Measurements from ENCODE around the gene PTGDS.

PTGDS gene

DNA sequence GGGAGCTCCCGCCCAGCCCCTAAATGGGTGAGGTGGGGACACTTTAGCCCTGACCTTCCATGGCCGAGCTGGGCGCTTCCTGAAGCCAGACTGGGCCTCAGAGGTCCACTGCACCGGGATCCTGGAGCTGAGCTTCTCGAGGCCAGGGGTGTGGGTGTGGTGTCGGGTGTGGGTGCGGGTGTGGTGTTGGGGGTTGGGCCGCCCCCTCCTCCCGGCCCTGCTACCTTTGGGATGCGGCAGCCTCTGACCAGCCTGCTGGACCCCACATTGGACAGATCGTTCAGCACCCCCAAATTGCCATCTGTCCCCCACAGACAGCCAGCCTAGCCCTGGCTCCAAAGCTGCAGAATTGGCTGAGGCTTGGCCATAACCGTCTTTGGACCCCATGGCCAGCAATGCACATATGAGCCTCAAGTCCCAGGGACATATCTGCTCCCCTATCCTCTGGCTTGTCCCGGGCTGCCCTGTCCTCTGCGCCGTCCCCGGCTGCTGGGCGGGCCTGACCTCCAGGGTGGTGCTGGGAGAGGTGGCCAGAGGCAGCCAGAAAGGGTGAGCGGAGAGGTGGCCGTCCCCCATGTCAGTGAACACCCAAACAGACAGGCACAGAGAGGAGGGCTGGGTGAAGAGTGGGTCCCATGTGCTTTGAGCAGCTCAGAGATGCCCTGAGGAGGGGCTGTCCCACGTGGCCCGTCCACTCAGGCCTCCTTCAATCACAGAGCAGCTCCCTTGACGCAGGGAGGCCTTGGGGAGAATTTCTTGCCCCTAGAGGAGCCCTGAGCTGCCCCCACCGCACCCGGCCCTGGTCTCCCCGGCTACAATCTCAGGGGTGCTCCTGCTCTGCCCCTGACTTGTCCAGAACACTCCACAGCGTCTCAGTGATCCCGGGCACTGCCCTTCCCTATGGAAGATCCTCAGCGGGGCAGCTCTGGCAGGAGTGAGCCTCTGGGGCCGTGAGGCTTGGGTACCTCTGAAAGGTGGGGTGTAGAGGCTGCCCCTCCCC is 3.4 kb upstream of the PTGDS start:
- no peak for DNase-seq (ENCODE audit: low read depth)

GRCh38 chr9:136974817-136975535 is 2.3 kb upstream of the PTGDS start:
- no peak for DNase-seq (ENCODE audit: low read depth)

DNA sequence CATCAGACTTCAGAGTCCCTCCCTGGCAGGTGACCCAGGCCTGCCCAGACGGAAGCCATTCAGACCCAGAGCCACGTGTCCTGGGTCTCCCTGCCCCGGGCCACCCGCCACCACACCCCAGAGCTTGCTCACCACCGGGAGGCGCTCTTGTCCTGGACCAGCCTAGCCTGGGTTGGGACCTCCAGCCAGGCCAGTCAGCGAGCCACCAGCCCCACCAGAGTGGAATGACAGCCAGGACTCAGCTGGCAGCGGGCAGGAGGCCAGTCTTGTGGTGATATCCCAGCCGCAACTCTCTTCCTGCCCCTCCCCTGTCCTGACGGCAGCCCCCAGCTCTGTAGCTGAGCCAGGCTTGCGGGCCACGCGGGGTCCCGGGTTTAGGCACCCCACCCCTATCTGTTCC is 1.7 kb upstream of the PTGDS start:
- DNase-seq (ENCODE audit: low read depth) = peak; percentile 38

DNA sequence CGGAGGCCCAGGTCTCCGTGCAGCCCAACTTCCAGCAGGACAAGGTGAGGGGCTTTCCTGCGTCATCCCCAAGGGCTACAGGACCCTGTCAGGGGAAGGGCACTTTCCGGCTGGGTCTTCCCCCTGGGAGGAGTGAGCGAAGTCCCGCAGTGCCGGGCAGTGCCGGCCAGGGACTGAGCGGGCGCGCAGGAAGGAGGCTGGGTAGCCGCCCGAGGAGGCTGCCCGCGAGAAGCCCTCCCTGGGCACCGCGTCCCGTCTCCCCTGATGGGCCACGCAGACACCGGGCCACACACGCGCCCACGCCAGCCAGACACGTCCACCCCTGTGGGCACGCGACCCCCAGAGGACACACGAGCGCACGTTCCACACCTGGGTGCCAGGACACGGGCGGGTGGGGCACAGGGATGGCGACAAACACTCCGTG is 357 bp downstream of the PTGDS start:
- no peak for DNase-seq (ENCODE audit: low read depth)

- peak; percentile 60 for DNase-seq (ENCODE audit: low read depth)
These were observed 965 bp downstream of the PTGDS start for GRCh38 chr9:136978073-136978864.

DNA sequence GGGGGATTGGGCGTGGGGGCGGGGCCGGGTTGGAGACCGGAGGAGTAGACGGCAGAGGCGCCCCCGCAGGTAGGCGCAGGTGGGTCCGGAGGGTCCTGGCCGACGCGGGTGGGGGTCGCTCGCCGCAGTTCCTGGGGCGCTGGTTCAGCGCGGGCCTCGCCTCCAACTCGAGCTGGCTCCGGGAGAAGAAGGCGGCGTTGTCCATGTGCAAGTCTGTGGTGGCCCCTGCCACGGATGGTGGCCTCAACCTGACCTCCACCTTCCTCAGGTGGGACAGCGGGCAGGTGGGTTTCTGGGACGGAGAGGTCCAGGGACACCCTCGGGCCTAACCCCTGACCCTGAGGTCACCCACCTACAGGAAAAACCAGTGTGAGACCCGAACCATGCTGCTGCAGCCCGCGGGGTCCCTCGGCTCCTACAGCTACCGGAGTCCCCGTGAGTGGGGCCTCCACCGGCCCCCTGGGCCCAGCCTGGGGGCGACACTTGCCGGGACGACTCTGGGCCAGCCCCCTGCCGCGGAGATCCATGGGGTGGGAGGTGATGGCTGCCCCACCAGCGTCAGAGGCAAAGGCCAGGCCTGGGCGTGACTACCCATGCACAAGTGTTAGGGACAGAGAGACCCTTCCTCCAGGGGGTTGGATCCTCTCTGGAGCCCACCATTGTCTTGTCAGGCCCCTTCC is 1.7 kb downstream of the PTGDS start:
- no peak for DNase-seq (ENCODE audit: low read depth)

DNA sequence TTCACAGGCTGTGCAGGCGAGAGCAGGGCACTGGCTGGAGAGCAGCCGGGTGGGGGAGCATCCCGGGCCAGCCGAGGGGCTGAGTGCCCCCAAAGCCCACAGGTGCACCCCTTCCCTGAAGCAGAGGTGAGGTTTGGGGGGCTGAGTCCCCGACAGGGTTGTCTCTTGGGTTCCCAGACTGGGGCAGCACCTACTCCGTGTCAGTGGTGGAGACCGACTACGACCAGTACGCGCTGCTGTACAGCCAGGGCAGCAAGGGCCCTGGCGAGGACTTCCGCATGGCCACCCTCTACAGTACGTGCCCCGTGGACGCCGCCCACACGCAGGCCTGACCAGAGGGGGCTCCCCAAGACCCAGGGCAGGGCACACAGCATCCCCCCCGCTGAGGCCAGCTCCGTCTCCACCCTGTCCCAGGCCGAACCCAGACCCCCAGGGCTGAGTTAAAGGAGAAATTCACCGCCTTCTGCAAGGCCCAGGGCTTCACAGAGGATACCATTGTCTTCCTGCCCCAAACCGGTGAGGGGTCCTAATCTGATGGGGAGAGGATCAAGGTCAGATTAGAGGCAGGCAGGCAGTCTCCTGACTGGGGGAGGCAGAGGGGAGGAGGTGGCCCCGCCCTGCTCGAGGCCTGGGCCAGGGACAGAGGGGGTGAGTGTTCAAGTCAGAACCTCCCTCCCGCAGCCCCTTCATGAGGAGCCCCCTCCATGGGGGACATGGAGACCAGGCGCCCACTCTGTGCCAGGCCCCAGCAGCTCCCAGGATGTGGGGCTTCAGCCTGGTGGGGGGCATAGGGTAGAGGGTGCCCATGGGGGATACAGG is 2.7 kb downstream of the PTGDS start:
- DNase-seq (ENCODE audit: low read depth) = no peak

GRCh38 chr9:136980669-136981478 is 3.6 kb downstream of the PTGDS start:
- DNase-seq (ENCODE audit: low read depth) = no peak

- no peak for DNase-seq (ENCODE audit: low read depth)
These were observed 4.4 kb downstream of the PTGDS start for GRCh38 chr9:136981588-136982231.

DNA sequence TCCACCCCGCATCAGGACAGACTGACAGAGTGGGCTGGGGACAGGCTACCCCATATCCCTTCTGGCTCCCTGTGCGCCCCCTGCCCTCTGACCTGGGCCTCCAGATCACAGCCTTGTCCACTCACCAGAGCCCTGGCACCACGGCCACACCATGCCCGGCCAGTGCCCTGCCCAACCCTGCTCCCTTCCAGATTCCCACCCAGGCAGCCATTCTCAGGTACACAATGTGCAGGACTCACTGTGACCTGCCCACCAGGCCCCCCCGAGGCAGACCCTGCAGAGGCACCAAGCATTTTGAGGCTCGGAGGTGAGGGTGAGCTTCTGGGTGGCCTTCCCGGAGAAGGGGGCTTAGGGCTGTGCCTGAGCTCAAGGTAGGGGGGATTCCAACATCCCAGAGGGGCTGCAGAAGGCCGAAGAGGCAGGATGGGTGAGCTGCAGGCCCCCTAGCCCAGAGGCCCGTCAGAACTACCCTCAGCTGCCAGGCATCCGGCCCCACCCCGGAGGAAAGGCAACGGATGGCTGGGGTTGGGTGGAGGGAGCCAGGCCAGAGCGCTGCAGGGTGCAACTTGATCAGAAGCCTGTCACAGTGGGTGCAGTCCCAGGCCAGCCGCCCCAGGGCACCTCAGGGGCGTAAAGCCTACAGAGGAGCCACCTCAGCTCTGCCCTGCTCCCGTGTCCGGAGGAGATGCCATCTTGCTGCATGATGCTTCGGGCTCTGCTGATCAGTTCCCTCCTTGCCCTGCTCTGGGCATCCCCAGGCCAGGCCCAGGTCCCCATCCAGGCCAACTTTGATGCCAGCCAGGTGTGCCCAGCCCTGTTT is 5.1 kb downstream of the PTGDS start, which contains the start of gene LCNL1:
Gene LCNL1 (plus strand): TSS at position 762 of the 820 bp plus-strand sequence. CDS start 594 bp downstream, outside the sequence.
- no peak for DNase-seq (ENCODE audit: low read depth)

DNA sequence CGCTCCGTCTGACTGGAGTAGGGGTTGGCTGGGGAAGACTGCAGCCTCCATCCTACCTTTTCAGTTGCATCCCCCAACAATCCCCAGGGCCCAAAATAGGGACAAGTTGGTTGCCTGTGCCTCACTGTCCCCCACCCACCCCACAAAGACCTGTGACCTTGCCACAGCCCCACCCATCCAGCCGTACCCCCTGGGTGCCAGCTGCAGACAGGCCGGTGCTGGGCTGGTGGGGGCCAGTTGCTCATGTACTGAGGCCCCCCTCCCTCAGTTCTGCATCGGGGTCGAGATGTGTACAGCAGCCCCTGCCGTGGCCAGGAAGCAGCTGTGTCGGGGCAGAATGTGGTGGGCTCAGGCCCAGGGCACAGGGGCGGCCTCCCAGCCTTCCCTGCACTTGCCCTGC is 5.9 kb downstream of the PTGDS start:
- no peak for DNase-seq (ENCODE audit: low read depth)

- DNase-seq (ENCODE audit: low read depth) = no peak
These were observed 6.5 kb downstream of the PTGDS start for GRCh38 chr9:136983656-136984314.

DNA sequence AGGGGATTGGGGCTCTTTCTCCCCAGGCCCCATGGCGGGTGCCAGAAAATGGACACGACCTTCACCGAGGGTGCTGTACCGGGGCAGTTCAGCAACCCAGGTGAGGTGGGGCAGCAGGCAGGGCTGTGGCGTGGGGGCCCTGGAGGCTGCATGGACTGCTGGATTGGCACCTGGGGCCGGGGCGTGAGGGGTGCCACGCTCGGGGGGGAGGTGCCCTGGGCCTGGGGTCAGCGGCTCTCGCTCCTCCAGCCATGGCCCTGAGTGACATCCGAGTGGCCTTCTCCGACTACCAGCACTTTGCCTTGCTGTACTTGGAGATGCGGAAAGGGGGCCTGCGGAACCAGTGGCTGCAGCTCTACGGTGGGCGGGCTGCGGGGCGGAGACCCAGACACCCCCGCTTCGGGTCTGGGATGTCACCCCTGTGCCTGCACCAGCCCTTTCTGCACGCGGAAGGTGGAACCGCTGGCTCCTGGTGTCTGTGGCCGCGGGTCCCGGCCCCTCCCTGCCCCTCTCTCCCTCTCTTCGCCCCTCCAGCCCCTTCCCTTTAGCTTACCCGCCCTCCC is 7.2 kb downstream of the PTGDS start:
- DNase-seq (ENCODE audit: low read depth) = no peak

- DNase-seq (ENCODE audit: low read depth) = no peak
These were observed 7.8 kb downstream of the PTGDS start for GRCh38 chr9:136985027-136985602.

DNA sequence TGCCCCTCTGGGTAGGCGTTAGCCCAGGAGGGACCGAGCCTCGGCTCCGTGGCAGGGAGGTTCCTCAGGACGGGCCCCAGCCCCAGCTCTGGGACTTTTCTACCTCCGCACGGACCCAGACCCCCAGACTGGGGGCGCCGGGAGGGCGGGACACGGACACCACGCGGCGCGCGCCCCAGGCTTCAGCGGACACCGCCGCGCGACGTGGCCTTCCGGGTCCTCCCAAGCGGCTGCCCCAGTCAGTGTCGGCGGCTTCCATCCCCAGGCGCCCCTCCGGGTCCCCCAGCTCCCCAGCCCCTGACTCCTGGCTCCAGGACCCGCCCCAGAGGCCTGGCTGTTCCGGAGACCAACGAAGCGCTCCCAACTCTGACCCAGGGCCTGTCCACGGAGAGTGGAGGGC is 8.5 kb downstream of the PTGDS start:
- DNase-seq (ENCODE audit: low read depth) = no peak

GRCh38 chr9:136988872-136989271 is 11.6 kb downstream of the PTGDS start:
- DNase-seq (ENCODE audit: low read depth) = no peak

DNA sequence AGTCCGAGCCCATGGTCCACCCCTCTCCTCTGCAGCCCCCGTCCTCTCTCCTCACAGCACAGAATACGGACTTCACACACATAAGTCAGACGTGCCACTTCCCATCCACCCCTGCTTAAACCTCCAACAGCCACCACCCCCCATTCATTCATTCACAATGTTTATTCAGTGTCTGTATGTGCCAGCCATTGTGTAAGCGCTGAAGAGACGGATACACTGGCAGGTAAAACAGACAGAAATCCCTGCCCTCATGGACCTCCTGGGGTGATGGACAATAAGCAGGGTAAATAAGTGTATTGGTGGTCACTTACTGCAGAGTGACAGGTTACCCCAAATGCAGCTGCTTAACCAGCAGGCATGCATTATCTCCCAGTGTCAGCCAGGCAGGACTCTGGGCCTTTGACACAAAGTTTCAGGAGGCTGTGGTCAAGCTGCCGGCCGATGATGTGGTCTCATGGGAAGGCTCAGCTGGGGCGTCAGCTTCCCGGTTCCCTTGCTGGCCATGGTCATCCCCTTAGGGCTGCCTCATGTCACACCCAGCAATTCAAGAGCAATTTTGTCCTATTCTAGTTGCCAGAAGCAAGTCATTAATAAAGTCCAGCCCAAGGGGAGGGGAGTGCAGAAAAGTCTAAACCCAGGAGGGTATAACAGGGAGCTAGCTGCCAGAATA is 13.1 kb downstream of the PTGDS start:
- DNase-seq (ENCODE audit: low read depth) = no peak
